LNCaP clone FGC (cell line): ENCODE measurements around the gene CRACR2B.

ENCODE experiments used
- DNase-seq: peaks from one replicate; pipeline ENCODE4 v3.0.0-alpha.2; 2011; ENCODE audit warnings: low read depth
- H3K4me3 ChIP-seq: 2 replicates; pipeline ENCODE4 v1.5.1; 2011; ENCODE audit warnings: mild to moderate bottlenecking, low read depth, low read length, control low read depth
- CTCF ChIP-seq: IDR thresholded peaks from 2 replicates; pipeline ENCODE4 v1.5.1; 2012; ENCODE audit warnings: mild to moderate bottlenecking; ENCODE audit not compliant: control insufficient read depth, insufficient read depth; ENCODE audit errors: extremely low read depth

CRACR2B gene

GRCh38 chr11:825366-826226 is 2.1 kb upstream of the CRACR2B start:
- H3K4me3 ChIP-seq, result peak overlapping the region; percentile 61
- TF ChIP-seq CTCF, result no peak
- no peak for DNase-seq

- DNase-seq, result no peak
- TF ChIP-seq CTCF, result no peak
- H3K4me3 ChIP-seq, result peak overlapping the region; percentile 61
Measured at GRCh38 chr11:826227-826621, 1.5 kb upstream of the CRACR2B start.

- H3K4me3 ChIP-seq, result peak overlapping the region; percentile 61
- no peak for TF ChIP-seq CTCF
- no peak for DNase-seq
Measured at GRCh38 chr11:826836-827145, 928 bp upstream of the CRACR2B start.

GRCh38 chr11:827146-827896 is 398 bp upstream of the CRACR2B start:
- H3K4me3 ChIP-seq, result peak overlapping the region; percentile 61
- no peak for DNase-seq

GRCh38 chr11:828506-829175 is 922 bp downstream of the CRACR2B start:
- DNase-seq, result no peak
- H3K4me3 ChIP-seq, result no peak overlapping the region
- no peak for TF ChIP-seq CTCF

More at GRCh38 chr11:827146-827896, 398 bp upstream of the CRACR2B start:
- TF ChIP-seq CTCF, result no peak

GRCh38 chr11:829176-829846 is 1.6 kb downstream of the CRACR2B start:
- H3K4me3 ChIP-seq, result no peak overlapping the region
- DNase-seq, result no peak
- no peak for TF ChIP-seq CTCF
